ENCODE measurements around the gene RPS6KA5.
"Not testable (repeated sequence)": the region's sequence is repeated elsewhere in the genome, so short reads cannot be mapped to it uniquely, and the experiment has no call there.

The RPS6KA5 gene

GRCh38 chr14:90940318-90940962 is 120.0 kb downstream of the RPS6KA5 start:
- no peak for DNase-seq (ENCODE audit: low read depth in 4 of 4, low spot score in 1 of 4)

GRCh38 chr14:90939252-90939795 is 121.1 kb downstream of the RPS6KA5 start:
- DNase-seq (ENCODE audit: low read depth in 4 of 4, low spot score in 1 of 4): not testable (repeated sequence)

DNA sequence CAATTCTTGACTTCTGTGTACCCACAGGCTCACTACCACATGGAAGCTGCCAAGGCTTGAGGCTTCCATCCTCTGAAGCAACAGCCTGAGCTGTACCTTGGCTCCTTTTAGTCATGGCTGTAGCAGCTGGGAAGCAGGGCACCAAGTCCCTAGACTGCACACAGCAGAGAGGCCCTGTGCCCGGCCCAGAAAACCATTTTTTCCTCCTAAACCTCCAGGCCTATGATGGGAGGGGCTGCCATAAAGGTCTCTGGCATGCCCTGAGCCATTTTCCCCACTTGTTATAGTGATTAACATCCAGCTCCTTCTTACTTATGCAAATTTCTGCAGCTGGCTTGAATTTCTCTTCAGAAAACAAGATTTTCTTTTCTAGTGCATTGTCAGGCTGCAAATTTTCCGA is 121.8 kb downstream of the RPS6KA5 start:
- no peak for DNase-seq (ENCODE audit: low read depth in 4 of 4, low spot score in 1 of 4)

- no peak for DNase-seq (ENCODE audit: low read depth in 4 of 4, low spot score in 1 of 4)
Observed at GRCh38 chr14:90936757-90937440, 123.5 kb downstream of the RPS6KA5 start.

DNA sequence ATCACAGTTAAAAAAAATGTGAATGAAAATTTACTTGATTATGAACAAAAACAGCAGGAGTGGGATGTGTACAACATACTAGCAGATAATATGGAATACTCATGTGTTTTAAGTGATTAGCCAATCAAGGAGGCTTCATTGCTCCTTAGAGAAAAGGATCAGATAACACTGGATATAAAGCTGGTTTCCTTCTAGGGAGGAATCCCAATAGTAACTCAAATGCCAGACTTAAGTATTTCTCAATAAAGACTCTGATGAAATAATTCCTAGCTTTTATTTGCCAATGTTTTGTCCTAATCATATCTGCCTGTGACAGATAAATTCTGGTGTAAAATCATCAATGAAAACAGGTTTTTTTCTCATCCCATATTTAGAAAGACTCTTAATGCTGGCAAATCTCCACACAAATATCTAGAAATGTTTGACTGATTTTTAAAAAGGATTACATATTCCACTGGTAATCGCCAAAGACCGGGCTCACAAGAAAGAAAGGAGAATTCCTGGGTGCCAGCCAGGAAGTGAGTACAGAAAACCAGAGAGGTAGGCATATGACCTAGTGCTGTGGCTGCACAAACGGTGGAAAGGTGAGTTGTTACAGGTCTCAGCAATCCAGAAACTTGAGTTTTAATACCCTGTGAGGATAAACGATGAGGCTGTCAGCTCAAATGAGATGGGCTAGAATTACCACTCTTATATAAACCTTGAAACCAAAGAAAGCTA is 135.7 kb downstream of the RPS6KA5 start:
- no peak for DNase-seq (ENCODE audit: low read depth in 4 of 4, low spot score in 1 of 4)

- DNase-seq (ENCODE audit: low read depth in 4 of 4, low spot score in 1 of 4): no peak
Observed at GRCh38 chr14:90922141-90922540, 138.3 kb downstream of the RPS6KA5 start.

- no peak for DNase-seq (ENCODE audit: low read depth in 4 of 4, low spot score in 1 of 4)
Observed at GRCh38 chr14:90911121-90911520, 149.3 kb downstream of the RPS6KA5 start.

DNA sequence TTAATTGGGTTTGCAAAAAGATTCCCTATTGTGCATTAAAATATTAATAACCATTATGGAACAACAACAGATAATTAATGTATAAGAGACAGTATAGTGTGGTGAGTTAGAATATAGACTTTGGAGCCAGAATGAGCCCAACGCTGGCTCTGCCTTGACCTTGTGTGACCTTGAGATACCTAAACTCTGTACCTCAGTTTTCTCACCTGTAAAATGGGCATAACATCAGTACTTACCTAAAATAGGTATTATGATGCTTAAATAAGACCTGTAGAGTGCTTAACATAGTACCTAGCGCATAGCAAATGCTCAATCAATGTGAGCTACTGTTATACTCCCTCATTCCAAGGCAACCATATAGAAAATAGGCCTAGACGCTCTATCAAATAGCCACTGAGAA is 153.3 kb downstream of the RPS6KA5 start:
- no peak for DNase-seq (ENCODE audit: low read depth in 4 of 4, low spot score in 1 of 4)

DNA sequence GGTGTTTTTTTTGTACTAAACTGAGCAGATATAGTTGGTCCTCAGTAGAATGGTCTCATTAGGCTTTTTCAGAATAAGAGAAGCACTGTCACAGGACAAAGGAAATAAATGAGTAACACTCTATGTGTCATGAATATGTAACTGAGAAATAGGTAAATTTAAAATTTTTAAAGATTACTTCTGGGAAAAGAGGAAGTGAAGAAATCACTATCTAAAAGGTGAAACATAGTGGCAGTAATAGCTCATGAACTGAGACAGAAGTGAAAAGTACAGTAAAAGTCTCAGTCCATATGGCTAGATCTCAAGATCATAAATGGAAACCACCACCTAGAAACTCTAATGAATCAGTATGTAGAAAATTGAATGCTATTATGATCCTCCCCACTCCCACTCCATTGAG is 154.9 kb downstream of the RPS6KA5 start:
- DNase-seq (ENCODE audit: low read depth in 4 of 4, low spot score in 1 of 4): no peak

DNA sequence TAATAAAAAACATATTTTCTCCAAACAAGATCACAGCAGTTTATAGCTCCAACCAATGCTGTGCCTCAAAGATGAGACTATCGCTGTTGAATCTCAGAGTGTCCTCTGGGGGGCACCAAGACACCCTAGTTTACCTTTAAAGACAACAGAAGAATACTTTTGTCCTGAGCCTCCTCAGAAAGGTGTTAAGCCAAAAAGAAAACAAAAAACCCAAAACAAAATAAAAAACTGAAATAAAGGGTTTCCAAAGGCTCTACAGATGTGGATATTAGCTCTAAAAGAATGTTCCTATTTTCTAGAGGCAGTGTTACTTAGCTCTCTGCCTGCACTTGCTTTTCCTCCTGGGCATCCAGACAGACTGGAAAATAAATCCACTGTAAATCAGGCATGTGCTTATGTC is 157.3 kb downstream of the RPS6KA5 start:
- peak; percentile 13 to 39 (median 26) for DNase-seq (ENCODE audit: low read depth in 4 of 4, low spot score in 1 of 4)

DNA sequence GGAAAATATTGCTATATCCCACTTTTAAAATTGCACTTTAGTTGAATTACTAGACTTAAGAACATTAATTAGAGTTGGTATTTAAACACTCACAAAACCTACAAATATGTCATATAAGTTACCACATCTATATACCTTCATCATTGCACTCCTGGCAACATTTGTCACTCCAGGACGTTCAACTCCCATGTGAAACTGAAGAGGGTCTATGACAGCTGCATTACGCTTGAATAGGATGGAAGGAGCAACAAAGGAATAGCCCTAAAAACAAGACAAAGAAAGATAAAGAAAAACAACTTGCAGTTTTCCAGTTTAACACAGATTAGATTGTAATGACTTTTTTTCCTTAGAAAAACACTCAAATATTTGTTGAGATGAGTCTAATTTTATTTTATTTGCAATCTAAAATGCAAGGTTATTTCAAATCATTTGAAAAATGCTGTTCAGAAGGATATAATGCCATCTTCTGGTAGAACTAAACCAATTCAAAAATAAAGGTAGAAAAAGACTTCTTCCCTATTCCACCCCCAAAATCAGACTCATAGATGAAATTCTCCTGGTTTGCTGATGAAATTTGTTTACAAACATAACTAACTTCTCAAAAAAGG is 159.9 kb downstream of the RPS6KA5 start:
- DNase-seq (ENCODE audit: low read depth in 4 of 4, low spot score in 1 of 4): no peak

GRCh38 chr14:90897022-90897421 is 163.4 kb downstream of the RPS6KA5 start:
- DNase-seq (ENCODE audit: low read depth in 4 of 4, low spot score in 1 of 4): no peak

- no peak for DNase-seq (ENCODE audit: low read depth in 4 of 4, low spot score in 1 of 4)
Observed at GRCh38 chr14:90894241-90894640, 166.2 kb downstream of the RPS6KA5 start.

- DNase-seq (ENCODE audit: low read depth in 4 of 4, low spot score in 1 of 4): no peak
Observed at GRCh38 chr14:90893510-90893909, 166.9 kb downstream of the RPS6KA5 start.

- no peak for DNase-seq (ENCODE audit: low read depth in 4 of 4, low spot score in 1 of 4)
Observed at GRCh38 chr14:90892970-90893369, 167.5 kb downstream of the RPS6KA5 start.

GRCh38 chr14:90891326-90891725 is 169.1 kb downstream of the RPS6KA5 start:
- DNase-seq (ENCODE audit: low read depth in 4 of 4, low spot score in 1 of 4): no peak

DNA sequence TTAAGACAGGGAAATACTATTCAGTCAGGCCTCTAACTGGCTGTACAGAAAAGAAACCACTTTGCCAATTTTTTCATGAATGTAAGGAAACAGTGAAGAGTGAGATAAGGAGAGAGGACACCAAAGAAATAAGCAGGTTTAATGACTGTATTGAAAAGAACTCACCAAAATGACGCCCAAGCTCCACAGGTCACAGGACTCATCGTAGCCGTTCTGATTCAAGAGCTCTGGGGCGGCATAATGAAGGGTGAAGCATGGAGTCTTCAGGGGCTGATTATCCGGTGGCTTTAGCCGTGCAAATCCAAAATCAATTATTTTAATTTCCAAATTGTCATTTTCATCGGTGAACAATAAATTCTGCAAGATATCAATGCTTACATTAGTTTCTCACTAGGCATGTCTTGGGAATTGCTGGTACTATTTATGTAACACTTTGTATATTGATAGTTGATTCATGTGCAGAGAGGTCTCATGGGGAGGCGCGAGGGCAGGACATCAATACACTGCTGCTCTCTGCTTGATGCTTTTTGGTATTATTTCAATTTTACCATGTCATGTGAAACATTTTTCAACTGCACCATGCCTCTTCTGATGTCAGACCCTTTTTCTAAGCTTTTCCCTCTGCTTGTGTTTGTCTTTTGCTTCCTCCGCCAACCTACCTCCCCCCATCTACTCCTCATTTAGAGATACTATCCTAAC is 170.0 kb downstream of the RPS6KA5 start:
- DNase-seq (ENCODE audit: low read depth in 4 of 4, low spot score in 1 of 4): no peak

GRCh38 chr14:90886297-90886815 is 174.1 kb downstream of the RPS6KA5 start:
- DNase-seq (ENCODE audit: low read depth in 4 of 4, low spot score in 1 of 4): no peak

DNA sequence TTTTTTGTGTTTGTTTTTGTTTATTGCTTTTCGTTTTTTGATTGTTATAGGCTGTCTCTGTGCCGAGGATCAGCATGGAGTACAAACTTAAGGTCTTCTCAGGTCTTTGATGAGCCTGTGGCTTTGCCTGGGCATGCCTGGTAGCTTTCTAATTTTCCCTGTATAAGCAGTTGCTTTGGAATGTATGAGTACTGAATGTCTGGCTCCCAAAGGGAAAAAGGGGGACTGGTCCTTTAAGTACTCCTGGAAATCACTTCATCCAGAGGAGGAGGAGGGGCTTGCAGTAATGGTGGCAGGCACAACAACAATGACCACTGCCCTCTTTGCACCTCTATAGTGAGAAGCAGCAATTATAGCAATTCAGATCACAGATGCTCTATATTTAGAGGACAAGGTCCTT is 176.7 kb downstream of the RPS6KA5 start:
- no peak for DNase-seq (ENCODE audit: low read depth in 4 of 4, low spot score in 1 of 4)

GRCh38 chr14:90883197-90883596 is 177.2 kb downstream of the RPS6KA5 start:
- DNase-seq (ENCODE audit: low read depth in 4 of 4, low spot score in 1 of 4): no peak

GRCh38 chr14:90880282-90880681 is 180.2 kb downstream of the RPS6KA5 start:
- no peak for DNase-seq (ENCODE audit: low read depth in 4 of 4, low spot score in 1 of 4)
